ENCODE measurements around the gene PLEKHS1.

Gene PLEKHS1
- total RNA-seq: 0.04 to 0.06 reads per million in 2 experiments

DNA sequence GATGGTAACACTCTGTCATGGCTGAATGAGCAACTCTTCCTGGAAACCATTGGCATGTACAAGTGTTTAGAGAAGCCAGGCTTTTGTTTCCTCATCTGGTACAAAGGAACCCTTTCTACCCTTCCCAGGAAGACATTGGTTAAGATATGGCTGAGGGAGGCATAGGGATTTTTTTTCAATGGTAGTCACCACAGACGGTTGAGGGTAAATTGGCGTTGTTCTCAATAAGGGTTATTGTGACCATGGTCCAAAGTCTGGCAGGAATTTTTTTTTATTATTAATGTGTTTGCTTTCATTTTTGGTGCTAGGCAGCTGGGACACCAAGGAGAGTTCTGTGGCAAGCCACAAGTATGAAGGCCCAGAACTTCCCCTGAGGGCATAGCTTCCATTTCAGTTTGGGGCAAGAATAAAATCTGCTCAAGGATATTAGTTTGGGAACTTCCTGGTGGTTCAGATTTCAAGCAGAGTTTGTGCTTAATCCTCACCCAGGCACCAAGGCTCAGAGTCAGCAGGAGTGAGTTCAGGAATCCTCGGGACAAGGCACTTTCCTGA is at the start of gene PLEKHS1:
Gene PLEKHS1 (plus strand): TSS at position 502 of the 552 bp plus-strand sequence. CDS start 3,596 bp downstream, outside the sequence.
- no peak for DNase-seq (ENCODE audit: low read depth)

DNA sequence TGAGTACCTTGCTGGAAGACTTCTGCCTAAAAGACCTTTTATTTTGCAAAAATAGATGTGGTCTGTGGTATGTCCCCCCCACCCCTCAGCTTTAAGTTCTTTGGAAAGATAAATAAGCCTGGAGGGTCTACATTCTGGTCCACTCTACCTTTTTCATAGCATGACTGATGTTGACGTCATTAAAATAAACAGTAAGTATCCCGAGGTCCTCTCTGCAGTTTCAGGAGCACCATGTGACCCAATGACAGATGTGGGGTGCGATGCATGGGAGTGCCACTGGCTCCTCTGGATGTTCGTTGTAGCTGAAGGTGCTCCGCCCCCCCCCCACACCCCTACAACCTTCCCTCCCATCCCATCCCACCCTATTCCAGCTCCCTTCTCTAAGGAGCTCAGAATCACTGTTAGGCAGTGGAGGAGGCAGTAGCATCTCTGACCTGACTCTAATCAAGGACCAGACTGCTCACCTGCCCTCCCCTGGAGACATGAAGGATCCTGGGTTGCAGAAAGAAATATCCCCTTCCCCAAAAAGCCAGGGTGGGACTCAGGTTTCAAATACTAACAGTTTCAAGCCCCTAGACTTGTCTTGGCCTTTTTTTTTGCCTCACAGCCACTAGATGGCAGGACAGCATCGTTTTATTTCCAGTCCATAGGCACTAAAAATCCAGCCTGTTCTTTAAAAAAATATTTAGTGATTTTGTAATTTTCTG is 46.7 kb upstream of the PLEKHS1 start:
- no peak for DNase-seq (ENCODE audit: low read depth)

DNA sequence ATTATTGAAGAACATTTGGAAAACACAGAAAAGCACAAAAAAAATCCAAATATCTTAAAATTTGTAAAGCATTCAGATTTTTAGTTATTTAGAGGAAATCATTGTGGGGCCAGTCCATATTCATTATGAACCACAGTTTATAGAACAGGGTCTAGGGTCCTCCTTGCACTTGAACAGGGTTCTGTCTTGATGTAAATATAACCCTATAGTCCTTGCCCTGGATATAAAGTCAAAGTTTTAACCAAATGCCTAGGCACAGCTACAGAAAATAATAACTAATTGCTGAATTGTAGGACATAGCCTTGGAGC is 46.2 kb upstream of the PLEKHS1 start:
- DNase-seq (ENCODE audit: low read depth): no peak

DNA sequence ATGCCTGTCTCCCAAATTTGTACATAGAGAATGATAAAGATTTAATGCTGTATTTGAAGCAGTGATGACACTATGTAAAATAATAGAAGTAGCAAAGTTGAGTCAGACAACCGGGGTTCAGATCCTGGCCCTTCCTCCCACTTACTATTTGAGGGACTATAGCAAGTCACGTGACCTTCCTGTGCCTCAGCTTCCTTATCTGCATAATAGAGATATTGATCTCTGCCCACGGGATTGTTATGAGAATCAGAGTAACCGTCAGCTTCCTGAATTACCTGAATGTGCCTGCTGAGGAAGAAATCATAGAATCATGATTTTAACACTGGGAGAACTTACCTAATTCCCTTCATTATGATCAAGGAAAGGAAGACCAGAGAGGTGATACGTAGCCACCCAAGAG is 44.9 kb upstream of the PLEKHS1 start:
- DNase-seq (ENCODE audit: low read depth): no peak

DNA sequence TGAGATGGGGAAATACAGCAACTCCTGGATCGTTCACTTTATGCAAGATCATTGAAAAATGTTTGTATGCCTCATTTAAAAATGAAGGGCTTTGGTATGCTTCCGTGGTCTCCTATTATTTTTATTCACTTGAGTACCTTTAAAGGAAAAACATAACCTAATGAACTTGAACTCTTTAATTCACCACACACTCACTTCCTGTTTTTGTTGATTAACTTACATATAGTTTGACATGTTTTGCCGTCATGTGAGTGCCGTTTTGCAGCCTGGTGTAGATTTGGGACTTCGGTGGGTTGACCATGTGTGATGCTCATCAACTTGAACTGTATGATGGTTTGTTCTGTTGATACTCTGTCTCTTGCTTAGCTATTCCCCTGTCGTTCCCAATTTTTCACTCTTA is 42.8 kb upstream of the PLEKHS1 start:
- no peak for DNase-seq (ENCODE audit: low read depth)

DNA sequence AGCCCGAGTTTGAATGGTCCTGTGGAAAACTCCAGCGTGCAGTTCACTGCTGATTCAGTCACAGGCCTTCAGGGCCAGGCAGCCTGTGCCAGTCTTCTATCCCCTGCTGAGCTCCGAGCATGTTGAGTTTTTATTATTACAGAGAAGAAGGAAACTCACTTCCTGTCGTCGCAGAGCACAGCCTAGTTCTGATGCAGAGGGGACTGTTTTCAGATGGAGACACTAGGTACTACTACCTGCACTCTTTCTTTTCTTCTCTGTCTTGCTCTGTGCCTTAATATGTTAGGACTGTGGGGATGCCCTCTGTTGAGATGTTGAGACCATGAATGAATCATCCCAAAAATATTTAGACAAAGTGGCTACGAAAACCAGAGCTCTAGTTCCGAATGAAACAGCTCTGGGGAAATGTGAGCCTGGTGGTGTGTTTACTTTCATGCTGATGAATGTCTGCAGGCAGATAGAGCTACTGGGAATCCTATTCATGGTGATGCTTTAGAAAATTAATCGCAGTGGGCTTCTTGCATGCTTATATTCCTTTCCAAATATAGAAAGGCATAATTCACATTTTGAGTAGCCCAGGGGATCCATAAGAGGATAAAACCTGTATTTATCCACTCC is 42.2 kb upstream of the PLEKHS1 start:
- no peak for DNase-seq (ENCODE audit: low read depth)

DNA sequence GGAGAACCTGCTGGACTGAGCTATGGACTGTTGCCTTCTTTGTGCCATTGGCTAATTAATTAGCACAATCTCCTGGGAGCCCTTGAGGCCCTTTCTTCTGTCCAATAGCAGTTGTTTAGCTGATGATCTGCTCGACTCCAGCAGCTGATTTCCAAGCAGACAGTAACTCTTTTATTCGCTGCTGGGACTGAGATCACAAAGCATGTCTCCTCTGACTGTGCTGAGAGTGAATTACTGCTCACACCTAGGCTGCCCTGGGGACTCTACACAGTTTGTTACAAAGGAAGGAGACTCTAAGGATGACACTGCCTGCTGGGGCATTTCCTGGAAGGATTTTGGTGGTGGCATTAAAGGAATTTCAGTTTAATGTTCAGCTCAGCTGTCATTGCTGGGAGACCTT is 40.3 kb upstream of the PLEKHS1 start:
- no peak for DNase-seq (ENCODE audit: low read depth)

DNA sequence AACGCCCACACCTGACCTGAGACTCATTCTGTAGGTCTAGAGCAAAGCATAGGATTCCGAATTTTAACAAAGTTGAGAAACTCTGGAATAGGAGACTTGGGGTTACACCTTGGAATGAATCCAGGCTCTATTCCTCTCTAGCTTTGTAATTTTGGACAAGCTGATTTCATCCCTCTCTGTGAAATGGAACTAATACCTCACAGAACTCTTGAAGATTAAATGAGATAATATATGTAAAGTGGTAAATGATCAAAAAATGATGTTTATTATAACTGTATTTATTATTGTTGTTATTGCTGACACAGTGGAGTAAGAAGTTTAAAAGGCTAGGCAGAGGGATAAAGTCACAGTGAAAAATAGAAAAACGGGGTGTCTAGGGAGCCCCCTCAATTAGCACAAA is 39.5 kb upstream of the PLEKHS1 start:
- no peak for DNase-seq (ENCODE audit: low read depth)

DNA sequence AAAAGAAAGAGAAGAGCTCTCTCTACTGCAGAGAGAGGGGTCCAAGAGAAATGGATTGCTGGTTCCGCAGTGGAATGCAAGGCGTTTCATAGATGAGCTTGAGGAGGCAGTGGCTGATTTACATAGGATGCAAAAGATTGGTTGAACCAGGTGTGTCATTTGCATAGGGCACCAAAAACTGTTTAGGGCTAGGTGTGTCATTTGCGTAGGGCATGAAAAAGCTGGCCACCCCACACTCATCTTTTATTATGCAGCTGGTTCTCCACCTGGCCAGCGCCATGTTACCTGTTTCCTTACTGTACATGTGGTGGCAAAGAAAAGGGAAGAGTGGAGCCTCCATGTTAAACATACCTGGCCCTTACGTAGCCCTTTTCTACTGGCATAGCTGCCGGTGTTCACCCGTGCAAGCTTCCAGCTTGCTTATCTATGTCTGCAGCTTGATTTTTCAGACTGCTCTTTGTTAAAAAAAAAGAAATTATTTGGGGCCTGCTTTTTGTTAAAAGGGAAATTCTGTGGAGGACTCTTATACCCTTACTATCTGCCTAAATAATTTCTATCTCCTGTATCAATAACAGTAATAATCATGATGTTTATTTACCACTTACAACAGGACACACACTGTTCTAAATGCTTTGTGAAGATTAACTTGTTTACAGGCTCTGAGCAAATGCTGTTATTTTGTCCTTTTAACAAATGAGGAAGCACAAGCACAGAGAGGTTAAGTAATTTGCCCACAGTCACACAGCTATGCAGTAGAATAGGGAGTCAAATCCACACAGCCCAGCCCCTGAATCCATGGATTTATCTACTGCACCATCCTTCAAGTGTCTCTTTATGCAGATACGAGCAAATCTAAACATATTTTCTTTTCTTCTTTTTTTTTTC is 38.5 kb upstream of the PLEKHS1 start:
- DNase-seq (ENCODE audit: low read depth): no peak

DNA sequence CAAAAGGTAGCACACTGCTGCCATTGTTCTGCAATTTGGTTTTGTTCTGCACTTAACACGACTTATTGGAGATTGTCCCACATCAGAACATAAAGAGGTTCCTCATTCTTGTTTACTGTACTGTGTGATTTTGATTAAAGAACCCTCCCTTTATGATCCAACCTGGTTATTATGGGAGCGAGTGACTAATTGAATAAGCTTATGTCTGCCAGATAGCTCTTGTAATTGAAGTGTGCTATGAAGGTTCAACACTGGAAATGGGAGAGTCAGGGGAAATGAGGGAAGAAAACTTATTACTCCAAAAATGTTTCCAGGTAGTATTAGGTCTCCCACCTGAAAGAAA is 37.9 kb upstream of the PLEKHS1 start:
- DNase-seq (ENCODE audit: low read depth): no peak

DNA sequence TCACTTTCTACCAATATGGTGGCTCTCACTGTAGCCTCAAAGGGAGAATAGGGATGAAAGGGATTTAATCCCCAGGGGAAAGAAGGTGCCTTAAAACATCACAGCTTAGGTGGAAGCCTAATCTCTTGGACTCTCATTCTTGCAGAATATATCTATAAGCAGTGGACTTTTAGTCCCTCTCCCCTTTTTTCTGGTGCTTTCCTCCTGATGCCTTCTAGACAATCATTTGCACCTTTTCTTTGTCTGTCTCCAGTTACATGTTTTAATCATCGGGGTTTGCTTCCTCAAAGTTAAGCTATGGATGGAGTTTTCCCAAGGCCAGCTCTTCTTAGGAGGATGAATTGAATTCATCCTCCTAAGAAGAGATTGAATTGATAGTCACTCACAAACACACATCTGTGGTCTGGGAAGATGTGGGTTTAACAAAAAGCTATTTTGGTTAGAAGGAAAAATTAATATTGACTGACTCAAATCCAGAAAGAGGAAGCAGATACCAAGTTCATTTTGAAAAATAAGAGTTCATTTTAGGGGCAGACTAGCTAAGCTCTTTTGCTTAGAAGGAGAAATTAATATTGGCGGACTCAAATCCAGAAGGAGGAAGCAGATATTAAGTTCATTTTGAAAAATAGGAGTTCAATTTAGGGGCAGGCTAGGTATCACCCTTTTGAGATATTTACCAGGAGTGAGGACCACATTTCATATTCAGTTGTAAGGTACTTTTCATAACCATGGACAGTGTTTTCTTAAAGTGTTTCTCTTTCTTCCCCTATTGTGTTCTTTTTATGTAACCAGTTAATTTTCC is 35.2 kb upstream of the PLEKHS1 start:
- no peak for DNase-seq (ENCODE audit: low read depth)

DNA sequence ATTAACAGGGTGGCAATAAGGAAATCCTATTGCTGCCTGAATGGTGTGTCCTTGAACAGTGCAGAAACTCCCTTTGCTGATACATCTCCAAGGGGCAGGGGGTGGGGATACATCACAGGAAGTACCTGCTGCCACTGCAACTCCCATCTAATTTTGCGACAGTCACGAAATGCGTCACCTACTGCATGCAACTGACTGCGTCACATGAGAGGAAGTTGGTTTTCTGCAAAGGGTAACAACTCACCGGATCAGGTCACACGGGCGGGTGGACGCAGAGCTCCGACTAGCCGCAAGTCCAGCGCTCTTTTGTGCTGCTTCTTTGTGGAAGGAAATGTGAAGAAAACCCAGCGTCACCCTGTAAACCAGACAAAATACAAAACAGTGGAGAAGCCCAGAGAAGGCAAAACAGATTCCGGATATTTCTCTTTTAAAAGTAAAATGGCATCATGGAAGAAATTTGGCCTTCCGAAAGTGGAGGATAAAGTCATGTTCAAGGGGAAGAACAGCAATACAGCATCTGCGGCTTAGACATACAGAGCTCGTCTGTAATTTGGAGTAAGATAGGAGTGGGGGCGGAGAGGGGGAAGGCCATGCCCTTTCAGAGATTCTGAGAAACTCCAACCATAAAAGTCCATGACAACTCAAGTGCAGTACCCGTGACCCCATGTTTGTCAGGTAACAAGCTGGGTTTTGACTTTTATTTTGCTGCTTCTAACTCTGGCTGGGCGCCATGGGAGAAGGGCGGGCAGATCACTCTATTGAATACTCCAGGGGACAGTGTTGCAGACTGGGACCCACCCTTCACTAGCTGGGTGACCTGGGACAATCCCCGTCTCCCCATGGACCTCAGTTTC is 32.3 kb upstream of the PLEKHS1 start:
- DNase-seq (ENCODE audit: low read depth): no peak

DNA sequence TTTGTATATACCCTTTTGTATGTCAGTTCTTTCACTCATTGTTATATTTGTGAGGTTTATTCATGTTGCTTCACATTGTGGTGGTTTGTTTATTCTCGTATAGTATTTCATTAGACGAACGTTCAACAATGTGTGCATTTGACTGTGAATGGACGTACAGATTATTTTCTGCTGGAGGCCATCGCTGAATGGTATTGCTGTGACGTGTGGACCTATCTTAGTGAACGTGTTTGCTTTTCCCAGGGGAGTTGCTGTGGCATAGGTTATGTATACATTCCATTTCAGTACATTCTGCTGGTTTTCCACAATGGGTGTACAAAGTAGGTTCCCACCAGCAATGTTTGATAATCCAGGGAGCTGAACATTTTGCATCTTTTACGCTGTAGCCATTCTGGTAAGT is 31.1 kb upstream of the PLEKHS1 start:
- no peak for DNase-seq (ENCODE audit: low read depth)

DNA sequence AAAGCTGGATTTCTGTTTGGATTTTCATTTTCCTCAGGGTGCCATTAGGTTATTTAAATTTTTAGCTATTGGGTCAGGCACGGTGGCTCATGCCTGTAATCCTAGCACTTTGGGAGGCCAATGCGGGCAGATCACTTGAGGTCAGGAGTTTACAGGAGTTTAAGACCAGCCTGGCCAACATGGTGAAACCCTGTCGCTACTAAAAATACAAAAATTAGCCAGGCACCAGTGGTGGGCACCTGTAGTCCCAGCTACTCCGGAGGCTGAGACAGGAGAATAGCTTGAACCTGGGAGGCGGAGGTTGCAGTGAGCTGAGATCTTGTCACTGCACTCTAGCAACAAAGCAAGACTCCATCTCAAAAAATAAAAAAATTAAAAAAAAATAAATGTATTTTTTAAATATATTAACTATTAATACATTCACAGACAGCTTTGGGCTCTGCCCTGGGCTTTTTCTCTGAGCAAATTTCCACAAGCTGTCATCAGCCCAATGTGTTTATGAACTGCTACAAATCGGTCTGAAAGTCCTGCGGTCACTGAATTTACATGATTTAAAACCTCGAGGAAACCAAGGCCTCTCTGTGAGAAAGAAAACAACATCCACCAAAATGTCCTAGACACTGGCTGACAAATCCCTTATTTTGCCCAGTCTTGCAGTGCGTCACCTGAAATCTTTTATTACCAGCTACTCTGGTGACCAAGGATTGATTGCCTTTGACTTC is 19.2 kb upstream of the PLEKHS1 start:
- DNase-seq (ENCODE audit: low read depth): no peak

DNA sequence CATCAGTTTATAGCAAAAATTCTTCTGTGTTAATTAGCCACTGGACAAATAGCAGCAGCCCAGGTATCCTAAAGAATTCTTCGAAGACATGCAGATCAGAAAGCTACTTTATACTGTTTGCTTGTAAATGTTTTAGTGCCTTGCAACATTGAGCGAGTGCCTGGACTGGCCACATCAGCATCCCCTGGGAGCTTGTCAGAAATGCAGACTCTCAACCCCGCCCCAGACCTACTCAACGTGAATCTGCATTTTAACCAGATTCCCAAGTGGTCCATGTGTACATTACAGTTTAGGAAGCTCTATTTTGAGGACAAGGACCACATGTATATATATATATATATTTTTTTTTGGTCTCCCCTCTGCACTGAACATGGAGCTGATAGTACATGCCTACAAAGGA is 18.5 kb upstream of the PLEKHS1 start:
- DNase-seq (ENCODE audit: low read depth): no peak

DNA sequence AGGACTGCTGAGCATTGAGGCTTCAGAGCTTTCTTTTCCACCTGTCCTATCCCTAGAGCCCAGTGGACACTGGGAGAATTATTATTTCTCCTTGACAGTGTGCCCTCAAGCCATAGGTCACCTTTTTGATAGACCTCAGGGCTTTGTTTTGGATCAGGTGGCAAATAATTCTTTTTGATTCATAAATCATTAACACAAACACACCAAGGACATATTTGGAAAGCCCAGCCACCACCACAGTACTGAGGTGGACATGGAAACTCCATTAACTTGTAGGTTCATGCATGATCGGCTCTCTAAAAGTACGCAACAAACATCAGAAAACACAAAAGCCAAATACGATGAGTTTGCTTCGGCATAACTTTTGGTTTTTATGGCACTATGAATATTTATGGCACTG is 17.8 kb upstream of the PLEKHS1 start:
- DNase-seq (ENCODE audit: low read depth): no peak

DNA sequence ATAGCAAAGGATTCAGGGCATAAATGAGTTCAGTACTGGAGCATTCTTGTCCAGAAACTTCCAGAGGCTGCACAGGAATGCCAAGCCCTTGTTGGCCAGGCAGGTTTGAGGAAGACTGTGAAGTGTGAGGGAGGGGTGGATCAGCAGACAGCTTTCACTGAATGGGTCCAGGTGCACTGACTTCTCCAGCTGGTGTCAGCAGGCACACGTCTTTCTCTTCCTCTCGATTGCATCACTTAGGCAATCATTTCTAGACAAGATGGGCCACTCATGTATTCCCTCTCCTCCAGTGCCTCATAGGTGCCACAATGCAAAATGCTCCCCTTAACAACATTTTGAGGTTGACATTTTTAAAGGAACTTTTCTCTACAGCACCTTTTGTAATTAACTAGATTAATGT is 15.6 kb upstream of the PLEKHS1 start:
- no peak for DNase-seq (ENCODE audit: low read depth)

DNA sequence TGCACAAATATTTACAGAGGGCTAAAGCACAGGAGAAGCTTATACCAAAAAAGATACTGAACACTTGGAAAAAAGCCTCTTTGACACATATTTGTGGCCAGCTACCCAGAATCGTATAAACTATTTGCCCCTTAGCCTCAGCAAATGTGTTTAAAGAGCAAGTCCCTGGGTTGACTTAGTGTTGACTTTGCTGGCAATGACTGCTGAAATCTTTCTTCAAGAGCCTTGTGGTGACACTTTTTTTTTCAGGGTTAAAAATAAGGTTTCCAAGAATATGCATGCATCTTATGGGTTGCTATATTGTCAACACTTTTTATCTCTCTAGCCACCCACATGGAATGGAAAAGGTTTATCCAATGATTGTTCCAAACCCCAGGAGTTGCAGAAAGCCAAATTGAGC is 14.9 kb upstream of the PLEKHS1 start:
- DNase-seq (ENCODE audit: low read depth): no peak

DNA sequence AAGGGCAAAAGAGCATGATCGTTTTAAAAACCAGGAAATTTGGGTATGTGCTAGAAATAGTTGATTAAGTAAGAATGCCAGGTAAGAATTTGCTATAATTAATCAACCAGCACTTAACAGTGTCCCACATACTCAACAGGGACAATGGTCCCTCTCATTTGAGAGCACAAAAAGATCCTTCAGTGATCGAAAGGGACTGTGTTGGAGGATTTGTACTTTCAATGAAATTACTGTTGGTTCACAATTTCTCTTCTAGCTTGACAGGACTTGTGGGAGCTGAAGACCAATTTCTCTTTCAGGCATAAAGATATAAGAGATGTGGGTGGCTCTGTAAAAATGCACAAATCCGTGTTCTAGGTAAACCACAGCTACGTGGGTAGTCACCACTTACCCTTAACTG is 12.5 kb upstream of the PLEKHS1 start:
- DNase-seq (ENCODE audit: low read depth): no peak

DNA sequence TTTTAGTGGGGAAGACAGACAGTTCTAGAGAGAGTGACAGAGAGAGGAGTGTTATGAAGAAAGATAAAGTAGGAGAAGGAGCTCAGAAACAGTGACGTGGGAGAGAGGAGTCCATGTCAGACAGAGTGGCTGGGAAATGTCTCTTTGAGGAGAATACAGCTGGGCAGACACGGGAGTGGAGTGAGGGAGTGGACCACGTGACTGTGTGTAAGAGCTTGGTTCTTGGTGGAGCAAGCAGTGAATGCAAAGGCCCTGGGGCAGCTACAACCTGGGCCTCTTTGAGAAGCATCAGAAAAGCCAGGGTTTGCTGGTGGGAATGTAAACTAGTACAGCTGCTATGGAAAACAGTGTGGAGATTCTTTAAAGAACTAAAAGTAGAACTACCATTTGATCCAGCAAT is 11.9 kb upstream of the PLEKHS1 start:
- DNase-seq (ENCODE audit: low read depth): no peak
